ENCODE measurements around the gene LRRC25.

GRCh38 chr19:18353378-18354005 lies 43.9 kb downstream of the LRRC25 start:
- TF ChIP-seq POLR2AphosphoS5 (IDR thresholded peaks at IDR 0.05) (no peak), POLR2A (IDR thresholded peaks at IDR 0.05) (no peak)

Data from prostate gland (tissue), 1 donor.